Pulmonary artery endothelial cell (primary cell): ENCODE results near the gene PKNOX2. TPM values are rescaled to one million over a fixed set of nuclear protein-coding genes. Genes with fewer than 3 reads are reported as not detected.

ENCODE experiments used
- DNase-seq: peaks from one replicate; pipeline ENCODE4 v3.0.0-alpha.2; 2011; ENCODE audit warnings: low read depth, low spot score
- total RNA-seq: library from RNA; depleted of rRNA; stranded (reverse); fragments of >200 nt; gene quantifications from 2 replicates; pipeline ENCODE4 v1.2.3, GENCODE V29; 2014

The PKNOX2 gene
- total RNA-seq, 1 donor from 2014 or later = not detected

GRCh38 chr11:125333354-125334073, 169.0 kb downstream of the PKNOX2 start:
- DNase-seq = no peak

GRCh38 chr11:125335106-125335505, 170.6 kb downstream of the PKNOX2 start:
- no peak for DNase-seq

DNA sequence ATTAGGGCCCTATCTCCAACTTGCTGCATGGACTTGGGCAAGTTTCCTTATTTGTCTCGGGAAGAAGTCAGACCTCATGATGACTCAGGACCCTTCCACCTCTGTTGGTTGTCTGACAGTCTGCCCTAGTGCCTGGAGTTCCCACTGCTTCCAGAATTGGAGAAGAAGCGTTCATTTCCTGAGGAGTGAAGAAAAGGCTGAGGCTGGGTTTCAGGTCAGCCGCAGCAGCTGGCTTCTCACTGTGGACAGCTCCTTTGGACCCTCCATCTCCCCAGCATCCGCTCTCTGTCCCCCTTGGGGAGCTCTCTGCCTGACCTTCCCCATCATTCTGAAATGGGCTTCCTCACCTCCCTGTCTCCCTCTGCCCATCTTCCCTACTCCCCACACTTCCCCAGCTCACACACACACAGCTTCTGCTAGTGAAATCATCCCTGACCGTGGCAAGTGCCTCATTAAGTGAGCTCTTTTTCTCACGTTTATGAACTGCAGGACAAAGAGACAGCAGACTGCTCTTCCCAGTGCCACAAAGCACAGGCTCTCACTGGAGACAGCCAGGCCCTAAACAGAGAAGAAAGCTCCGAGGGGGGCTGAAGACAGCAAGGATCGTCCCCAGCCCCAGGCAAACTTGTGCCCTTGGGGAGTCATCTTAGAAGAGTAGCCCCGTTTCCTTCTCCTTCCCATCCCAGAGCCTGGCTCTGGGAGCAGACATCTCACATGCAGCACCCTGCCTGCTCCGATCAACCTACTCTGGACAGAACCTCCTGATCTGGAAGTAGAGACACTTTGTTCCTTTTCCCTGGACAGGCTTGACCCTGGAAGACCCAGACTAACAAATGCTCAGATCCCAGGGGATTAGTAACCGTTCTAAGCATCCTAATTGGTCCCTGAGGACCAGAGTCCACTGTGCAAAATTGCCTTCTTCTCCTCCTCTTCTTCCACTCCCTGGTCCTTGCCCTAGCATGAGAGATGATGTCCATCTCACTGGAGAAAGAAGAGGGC, 173.6 kb downstream of the PKNOX2 start:
- no peak for DNase-seq

DNA sequence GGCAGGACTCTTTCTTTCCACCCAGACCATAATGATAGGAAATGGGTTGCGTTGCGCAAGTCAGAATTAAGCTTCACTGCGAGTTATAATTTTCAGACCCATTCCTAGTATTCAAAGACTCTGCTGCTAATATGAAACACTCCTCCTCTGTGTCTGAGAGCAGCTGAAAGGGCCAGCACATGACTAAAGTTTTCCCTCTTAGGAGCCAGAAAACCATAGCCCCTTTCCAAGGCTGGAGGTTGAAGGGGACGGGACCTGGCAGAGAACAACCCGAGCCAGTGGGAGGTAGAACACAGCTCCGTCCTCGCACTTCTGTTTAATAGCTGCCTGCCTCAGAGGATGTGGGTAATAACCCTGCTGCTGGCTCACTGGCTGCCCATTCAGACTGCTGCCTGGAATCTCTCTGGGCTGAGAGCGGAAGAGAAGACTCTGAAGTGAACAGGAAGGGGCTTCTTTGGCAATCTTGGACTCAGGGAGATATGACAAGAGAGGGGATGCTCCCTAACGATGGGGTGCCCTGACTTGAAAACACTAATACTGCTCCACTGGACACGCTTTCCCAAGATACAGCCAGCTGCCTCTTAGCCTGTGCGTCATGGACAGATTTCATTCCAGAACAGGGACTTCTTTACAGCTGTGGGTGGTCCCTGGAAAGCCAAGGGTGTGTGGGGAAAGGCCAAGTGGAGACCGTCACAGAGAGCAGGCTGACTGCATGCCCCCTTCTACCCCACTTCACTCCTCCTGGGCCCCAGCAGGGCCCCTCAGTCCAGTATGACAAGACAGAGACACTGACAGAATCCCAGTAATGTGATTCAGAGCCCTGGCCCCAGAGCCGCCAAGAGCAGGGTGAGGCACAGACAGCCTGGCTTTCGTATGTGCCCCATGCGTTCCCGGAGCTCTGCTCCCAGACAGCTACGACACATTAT, 174.6 kb downstream of the PKNOX2 start:
- DNase-seq = no peak

- no peak for DNase-seq
These were observed 177.1 kb downstream of the PKNOX2 start for GRCh38 chr11:125341676-125342075.

- no peak for DNase-seq
These were observed 177.9 kb downstream of the PKNOX2 start for GRCh38 chr11:125342281-125342930.

GRCh38 chr11:125343086-125343717, 178.7 kb downstream of the PKNOX2 start:
- no peak for DNase-seq

DNA sequence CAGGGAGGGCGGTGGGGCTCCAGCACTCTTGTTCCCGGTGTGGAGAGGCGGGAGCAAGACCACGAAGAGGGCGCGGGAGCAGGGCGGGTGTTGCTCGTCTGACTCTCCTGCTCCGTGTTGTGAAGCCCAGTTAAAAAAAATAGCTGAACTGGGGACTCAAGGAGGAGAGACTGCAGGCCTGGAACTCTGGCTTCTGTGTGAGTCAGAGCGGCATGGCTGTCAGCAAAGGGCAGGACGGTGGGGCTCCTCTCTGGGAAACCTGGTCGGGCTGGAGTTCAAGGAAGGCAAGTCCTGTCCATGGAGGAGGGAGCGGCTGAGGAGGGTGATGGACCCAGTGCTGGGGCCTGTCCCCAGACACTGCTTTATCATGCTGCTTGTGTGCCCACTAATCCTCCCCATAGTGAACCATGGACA, 179.2 kb downstream of the PKNOX2 start:
- DNase-seq = no peak

DNA sequence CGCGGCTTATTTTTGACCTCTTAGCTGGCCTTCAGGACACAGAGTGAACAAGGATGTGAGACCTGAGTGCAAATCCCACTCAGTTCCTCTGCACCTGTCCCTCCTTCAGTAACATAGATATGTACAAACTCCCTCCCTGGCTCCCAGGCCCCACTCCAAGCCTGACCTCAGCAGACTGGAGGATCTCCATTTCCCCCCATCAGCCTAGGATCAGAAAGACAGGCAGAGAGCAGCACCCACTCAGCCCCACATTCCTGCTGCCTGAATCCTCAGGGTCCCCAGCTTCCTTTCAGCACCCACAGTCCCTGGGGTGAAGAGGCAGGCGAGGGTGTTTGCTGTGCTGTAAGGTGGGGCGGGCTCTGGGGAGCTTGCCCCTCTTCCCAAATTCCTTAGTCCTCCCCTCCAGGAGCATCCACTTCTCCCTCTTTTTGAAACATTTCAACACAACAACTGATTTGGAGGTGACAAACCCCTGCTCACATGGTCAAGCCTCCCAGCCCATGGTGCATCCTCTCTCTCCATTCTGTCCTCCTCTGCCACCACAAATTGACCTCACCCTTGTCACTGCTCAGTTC, 180.4 kb downstream of the PKNOX2 start:
- DNase-seq = no peak

DNA sequence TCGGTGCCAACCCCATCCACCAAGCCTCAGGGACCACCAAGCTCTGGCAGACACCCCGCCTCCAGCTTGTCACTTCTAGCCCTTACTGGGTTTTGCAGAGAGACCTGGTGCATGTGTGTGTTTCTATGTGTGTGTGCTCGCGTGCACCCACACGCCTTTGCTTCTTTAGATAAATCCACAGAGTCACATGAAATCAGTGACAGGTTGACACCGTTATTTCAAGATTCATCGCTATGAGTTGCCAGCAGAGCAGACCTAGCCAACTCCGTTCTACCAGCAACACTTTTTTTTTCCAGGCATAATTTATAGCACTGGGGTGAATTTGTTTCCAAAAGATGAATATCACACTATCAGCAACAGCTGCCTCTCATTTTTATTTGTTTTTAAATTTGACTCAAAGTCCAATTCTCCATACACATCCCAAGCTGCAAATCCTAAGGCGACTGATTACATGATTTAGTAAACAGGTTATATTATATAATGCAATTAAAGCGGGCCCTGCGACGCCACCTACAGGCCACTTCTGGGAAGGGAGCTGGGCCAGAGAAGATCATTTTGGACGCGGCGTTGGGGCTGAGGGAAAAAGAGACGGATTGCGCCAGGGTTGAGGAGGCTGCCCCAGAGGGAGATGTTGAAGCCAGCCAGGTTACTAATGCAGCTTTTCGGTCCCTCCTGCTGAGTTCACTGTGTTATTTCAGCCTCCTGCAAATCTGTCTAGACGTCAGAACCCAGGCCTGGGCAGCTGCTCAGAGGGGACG, 181.0 kb downstream of the PKNOX2 start:
- peak; percentile 11 for DNase-seq

GRCh38 chr11:125346179-125346530, 181.6 kb downstream of the PKNOX2 start:
- no peak for DNase-seq

DNA sequence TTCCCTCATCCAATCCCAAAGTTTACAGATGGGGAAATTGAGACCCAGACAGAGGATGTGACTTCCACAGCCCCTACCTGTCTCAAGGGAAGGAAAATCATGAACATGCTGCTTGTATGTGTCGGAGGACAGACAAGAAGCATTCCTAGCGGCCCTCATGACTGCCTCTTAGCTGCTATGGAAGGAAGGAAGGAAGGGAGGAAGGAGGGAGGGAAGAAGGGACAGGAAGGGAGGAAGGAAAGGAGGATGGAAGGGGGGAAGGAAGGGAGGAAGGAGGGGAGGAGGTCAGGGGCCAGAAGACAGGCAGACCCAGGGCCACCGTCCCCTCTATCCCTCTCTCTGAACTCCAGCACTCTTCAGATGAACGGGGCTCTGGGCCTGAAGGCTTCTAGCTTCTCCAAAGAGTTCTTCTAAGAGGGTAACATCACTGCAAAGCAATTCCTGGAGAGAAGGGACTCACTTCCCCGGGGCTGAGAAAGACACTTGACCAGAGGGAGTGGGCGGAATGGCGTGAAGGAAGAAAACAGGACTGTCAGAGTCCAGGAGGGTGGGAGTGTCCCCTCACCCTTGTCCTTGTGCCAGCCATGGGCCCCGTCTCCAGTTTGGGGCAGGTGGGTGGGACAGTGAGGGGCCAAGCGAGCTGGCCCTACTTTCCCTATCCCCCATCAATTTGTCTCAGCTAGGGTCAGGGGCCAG, 182.2 kb downstream of the PKNOX2 start:
- DNase-seq = no peak

DNA sequence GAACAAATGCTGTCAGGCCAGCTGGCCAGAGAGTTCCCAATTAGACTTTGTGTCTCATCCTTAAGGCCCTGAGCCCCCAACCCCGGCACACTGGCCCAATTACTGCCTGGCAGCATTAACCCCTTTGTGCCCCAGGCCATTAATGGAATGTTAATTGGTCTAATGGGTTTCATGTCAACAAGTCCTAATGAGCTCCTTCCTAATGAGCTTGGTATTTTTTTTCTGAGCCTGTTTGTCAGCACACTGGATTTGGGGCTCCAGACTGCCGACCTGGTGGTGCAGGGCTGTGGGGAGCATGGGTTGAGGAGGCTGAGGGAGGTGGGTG, 182.7 kb downstream of the PKNOX2 start:
- no peak for DNase-seq

DNA sequence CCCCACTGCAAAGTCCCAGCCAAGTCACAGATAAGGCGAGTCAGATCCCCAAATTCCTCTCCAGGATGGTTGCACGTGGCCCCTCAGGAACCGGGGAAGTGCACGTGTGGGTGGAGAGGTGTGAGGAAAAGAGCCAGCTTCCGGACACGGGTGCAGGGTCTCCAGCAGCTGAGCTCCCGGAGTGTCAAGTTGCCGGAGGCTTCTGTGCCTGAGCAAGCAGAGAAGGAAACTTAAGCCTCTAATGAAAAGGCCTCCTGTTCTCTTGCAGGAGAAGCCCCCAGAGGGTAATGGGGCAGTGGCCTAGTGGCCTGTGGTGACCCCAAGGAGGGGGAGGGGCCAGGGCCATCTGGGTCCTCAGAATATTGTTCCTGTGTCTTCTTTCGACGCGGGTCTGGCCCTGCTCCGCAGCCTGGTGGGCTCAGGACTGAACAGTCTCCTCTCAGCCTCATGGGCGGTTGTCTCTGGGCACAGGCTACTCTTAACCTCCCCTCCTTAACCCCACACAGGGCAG, 183.6 kb downstream of the PKNOX2 start:
- no peak for DNase-seq

DNA sequence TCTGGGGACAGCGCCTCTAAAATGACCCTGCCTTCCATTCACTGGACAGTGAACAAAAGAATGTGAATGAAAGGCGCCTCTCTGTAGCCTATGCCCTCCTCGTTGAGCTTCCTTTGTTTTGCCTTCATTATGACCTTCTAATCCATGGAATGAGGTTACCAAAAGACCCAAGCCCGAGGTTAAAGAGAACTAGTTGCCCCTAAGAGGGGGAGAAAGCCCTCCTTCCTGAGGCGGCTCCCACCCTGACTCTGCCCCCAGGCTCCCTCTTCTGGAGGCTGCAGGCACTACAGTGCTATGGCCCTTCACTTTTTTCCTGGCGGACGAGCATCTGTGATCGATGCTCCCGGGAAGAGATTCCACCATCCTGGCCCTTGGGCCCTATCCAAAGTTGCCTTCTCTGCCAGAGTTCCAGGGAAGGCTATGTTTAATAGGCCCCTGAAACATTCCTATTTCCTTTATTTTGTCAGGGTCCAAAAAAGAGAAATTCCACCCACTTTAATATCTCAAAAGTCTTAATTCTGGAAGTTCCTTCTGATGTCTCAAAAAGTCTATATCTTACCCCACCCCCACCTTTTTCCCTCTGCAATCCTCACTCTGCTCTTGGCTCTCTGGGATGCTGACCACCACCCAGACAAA, 184.2 kb downstream of the PKNOX2 start:
- DNase-seq = no peak

DNA sequence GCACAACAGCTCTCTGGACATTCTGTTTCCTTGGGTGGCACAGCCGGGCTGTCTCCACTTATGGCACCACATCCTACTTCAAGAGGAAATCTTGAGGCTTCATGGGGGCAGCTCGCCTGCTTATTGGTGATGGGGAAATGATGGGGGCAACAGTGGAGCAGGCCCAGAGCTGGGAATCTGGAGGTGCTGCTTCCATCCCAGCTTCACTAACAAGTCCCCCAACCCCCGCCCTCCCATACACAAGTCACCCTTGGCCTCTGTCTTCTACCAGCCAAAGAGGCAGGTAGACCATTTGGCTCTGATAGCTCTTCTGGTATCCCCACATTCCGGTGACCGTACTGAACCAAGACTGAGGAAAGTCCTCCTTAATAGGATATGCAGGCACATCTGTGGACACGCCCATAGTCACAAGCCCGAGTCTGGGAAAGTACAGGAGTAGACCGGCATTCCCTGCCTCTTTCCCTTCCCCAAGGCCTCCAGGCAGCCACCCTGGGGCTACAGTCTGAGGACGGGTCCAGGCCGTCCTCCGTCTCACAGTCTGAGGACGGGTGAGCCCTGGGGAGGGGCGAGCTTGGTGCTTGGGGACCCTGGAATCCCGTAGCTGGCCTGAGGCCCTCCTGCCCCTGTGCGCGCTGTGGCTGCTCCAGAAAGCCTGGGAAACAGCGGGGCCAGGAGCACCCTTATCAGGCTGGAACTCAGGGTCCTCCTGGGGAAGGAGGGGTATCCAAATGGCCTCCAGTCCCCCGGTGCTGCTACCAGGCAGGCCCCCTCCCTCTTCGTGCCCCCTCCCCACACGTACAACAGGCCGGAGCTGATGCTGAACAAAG, 185.9 kb downstream of the PKNOX2 start:
- DNase-seq = no peak
